ENCODE results near the gene CES3. TPM values are rescaled to one million over a fixed set of nuclear protein-coding genes. Genes with fewer than 3 reads are reported as not detected.

CES3 gene
- total and polyA plus RNA-seq, 9 of the 15 experiments (the other 6 are each of a cell fraction or from before 2014, with no cell fraction given), result 0.06 to 2.2 (median 0.68) TPM

GRCh38 chr16:66977341-66978113, 16.5 kb downstream of the CES3 start (continued):
- TF ChIP-seq CHD7 (IDR thresholded peaks at IDR 0.05; ENCODE audit: low read depth, low read length) (no peak), MECOM (CRISPR knock-in tag; IDR thresholded peaks at IDR 0.05) (peak; percentile 89), ZNF586 (CRISPR knock-in tag; conservative IDR thresholded peaks at IDR 0.05) (no peak), BRF1 (IDR thresholded peaks at IDR 0.05; ENCODE audit: borderline replicate concordance, extremely low read depth, insufficient read length) (no peak), DPF2 (IDR thresholded peaks at IDR 0.05) (no peak), ZNF75A (CRISPR knock-in tag; IDR thresholded peaks at IDR 0.05) (no peak), PATZ1 (CRISPR knock-in tag; IDR thresholded peaks at IDR 0.05; ENCODE audit: borderline replicate concordance) (no peak), ZFP91 (CRISPR knock-in tag; IDR thresholded peaks at IDR 0.05) (peak; percentile 45; the same call in 1 of the 2 replicates), ZC3H8 (IDR thresholded peaks at IDR 0.05) (no peak)

Data from K562 (cell line).